GM21619 (cell line): Measurements from ENCODE around the gene CHRNA7.
"Not testable (repeated sequence)": the region's sequence is repeated elsewhere in the genome, so short reads cannot be mapped to it uniquely, and the experiment has no call there.

Experiments used
- ATAC-seq: cut with Tn5 transposase; IDR thresholded peaks from one replicate; pipeline ENCODE4 v1.9.1; 2021; ENCODE audit not compliant: unreplicated experiment

The CHRNA7 gene

GRCh38 chr15:32119694-32120330, 89.5 kb downstream of the CHRNA7 start:
- ATAC-seq: no peak

- ATAC-seq: no peak
These were observed 90.5 kb downstream of the CHRNA7 start for GRCh38 chr15:32120577-32121383.

- no peak for ATAC-seq
These were observed 91.0 kb downstream of the CHRNA7 start for GRCh38 chr15:32121384-32121695.

GRCh38 chr15:32122013-32122412, 91.7 kb downstream of the CHRNA7 start:
- ATAC-seq: no peak

GRCh38 chr15:32123473-32123872, 93.2 kb downstream of the CHRNA7 start:
- ATAC-seq: no peak

GRCh38 chr15:32124726-32125125, 94.4 kb downstream of the CHRNA7 start:
- ATAC-seq: no peak

- ATAC-seq: no peak
These were observed 95.3 kb downstream of the CHRNA7 start for GRCh38 chr15:32125595-32125994.

- no peak for ATAC-seq
These were observed 99.5 kb downstream of the CHRNA7 start for GRCh38 chr15:32129815-32130214.

GRCh38 chr15:32130823-32131222, 100.5 kb downstream of the CHRNA7 start:
- no peak for ATAC-seq

- ATAC-seq: no peak
These were observed 101.5 kb downstream of the CHRNA7 start for GRCh38 chr15:32131803-32132202.

- ATAC-seq: no peak
These were observed 102.5 kb downstream of the CHRNA7 start for GRCh38 chr15:32132859-32133258.

- ATAC-seq: no peak
These were observed 104.5 kb downstream of the CHRNA7 start for GRCh38 chr15:32134842-32135241.

- no peak for ATAC-seq
These were observed 105.0 kb downstream of the CHRNA7 start for GRCh38 chr15:32135335-32135734.

- ATAC-seq: not testable (repeated sequence)
These were observed 115.2 kb downstream of the CHRNA7 start for GRCh38 chr15:32145512-32145911.

- ATAC-seq: no peak
These were observed 118.7 kb downstream of the CHRNA7 start for GRCh38 chr15:32148833-32149555.

GRCh38 chr15:32152574-32152973, 122.3 kb downstream of the CHRNA7 start:
- ATAC-seq: no peak

GRCh38 chr15:32153868-32154623, 123.7 kb downstream of the CHRNA7 start:
- ATAC-seq: not testable (repeated sequence)

GRCh38 chr15:32162143-32162542, 131.8 kb downstream of the CHRNA7 start:
- ATAC-seq: not testable (repeated sequence)

GRCh38 chr15:32164065-32164464, 133.8 kb downstream of the CHRNA7 start:
- ATAC-seq: not testable (repeated sequence)

GRCh38 chr15:32164747-32165146, 134.4 kb downstream of the CHRNA7 start:
- ATAC-seq: not testable (repeated sequence)

- not testable (repeated sequence) for ATAC-seq
These were observed 135.5 kb downstream of the CHRNA7 start for GRCh38 chr15:32165775-32166174.
